NCI-H2171 (cell line): ENCODE measurements around the gene PSD4.
"Not testable (repeated sequence)": the region's sequence is repeated elsewhere in the genome, so short reads cannot be mapped to it uniquely, and the experiment has no call there.

Source experiments
- DNase-seq: peaks from one replicate; lab custom pipeline; 2025; lab: John Stamatoyannopoulos, UW

The PSD4 gene

GRCh38 chr2:113223813-113224212 is 50.0 kb downstream of the PSD4 start:
- no peak for DNase-seq

DNA sequence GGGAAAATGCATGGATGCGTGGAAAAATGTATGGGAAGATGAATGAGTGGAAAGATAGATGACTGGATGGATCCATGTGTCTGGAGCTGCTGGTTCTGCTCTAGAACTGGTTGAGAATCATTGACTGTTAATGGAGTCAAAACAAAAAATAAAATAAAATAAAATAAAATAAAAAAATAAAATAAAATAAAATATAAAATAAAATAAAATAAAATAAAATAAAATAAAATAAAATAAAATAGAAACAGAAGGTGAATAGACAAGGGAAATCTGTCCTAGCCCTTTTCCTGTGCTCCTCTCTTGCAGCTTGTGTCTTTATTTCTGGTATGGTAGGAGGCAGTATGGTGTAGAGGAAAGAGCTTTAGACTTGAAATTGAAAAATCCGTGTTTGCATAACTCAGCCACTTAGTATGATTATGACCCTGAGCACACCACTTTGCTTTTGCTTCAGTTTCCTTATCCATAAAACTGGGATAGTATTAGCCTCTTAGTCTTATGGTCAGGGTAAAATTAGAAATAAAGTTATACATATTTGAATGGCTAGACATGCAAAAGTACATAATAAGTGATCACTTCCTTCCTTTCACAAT is 51.0 kb downstream of the PSD4 start:
- DNase-seq: no peak

DNA sequence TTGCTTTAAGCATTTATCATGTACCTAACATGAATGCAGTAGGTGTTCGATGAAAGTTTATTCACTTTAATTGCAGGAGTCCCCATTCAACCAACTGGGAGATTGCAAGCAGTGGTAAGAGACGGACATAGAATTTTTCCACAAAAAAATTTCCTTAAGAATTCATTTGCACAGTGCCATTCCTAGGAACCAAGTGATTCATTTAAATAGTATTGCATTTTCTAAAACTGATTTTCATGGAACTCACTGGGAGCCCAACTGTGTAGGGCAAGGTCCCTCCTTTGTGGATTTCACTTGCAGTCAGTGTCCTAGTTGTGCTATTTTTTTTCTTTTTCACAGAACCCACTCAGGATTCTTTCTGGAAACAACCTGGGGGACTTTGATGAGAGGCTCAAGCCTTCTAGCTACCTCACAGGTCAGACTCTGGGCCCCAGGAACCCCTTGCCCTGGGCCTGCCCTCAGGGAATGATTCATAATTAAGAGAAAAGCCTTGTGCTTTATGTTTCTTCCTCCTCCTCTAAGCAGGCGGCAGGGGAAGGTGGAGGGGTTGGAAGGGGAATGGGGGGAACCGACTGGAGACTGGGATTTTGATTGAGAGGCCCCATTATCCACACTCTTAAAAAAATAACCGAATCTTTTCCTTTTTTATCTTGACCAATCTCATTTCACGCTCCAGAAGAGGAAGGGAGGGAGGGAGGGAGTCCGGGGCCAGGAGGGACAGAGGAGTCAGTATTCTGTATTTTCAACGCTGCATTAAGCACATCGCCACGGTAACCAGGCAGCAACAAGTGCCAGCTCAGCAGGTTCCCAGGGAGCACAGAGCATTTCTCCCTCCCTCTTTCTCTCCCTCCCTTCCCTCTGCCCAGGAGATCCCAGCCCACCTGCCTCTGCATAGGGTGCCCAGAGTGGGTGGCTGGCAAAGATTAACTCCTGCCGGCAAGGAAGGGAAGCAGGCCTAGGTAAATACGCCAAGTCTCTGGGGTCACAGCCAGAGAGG is 51.8 kb downstream of the PSD4 start:
- peak; percentile 41 for DNase-seq

DNA sequence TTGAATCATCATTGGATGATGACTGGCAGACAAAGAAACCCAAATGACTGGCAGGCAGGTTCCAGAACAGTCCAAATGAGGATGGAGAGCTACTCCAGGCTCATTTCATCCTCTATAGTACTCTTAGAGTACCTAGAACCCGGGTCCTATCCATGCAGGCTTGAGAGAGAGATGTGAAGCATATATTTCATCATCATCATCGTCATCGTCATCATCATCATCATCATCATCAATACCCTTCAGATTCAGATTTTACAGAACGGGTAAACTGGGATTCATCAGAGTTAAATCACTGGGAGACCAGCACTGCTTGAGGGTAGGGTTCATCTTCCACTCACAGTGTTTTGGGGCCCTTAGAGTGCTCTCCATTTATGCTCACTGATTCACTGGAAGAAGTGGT is 52.7 kb downstream of the PSD4 start:
- DNase-seq: no peak

DNA sequence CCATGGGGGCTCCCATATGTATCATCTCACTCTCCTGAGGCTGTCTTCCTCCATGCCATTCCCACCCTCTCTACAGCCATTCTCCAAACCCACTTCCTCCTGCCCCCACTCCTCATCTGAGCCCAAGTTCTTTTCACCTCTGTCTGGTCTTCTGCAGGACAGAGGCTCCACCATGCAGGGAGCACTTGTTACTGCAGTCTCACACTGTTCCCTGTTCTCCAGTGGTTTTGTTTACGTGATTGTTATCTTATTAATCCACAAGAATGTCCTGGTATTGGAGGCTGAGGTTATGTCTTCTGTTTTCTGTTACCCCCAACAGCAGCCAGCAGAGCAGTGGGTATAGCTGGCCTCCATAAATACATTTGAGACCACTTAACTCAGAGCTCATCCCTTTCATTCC is 53.5 kb downstream of the PSD4 start:
- DNase-seq: no peak

GRCh38 chr2:113227698-113228097 is 53.9 kb downstream of the PSD4 start:
- DNase-seq: no peak

- no peak for DNase-seq
Measured at GRCh38 chr2:113228351-113228750, 54.6 kb downstream of the PSD4 start.

- no peak for DNase-seq
Measured at GRCh38 chr2:113228991-113229716, 55.4 kb downstream of the PSD4 start.

GRCh38 chr2:113229795-113230194 is 56.0 kb downstream of the PSD4 start:
- no peak for DNase-seq

DNA sequence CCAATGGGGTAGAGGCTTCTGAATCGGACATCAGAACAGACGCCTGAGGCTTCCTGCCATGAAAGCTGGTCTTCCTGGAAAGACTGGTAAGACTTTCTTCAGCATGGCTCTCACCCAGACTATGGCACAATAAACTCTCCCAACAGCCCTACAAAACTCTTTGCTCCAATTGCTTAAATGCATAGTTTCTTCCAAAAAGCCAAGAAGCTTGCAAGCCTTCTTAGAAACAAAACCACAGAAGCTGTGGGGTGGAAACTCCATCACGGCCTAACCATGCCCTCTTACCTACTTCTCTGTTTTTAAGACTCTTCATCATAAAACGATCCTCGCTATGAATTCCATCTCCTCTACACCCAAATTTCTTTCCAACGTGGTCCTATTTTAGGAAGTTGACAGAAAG is 56.8 kb downstream of the PSD4 start:
- no peak for DNase-seq

GRCh38 chr2:113231064-113231463 is 57.3 kb downstream of the PSD4 start:
- DNase-seq: no peak

- DNase-seq: no peak
Measured at GRCh38 chr2:113232123-113232522, 58.4 kb downstream of the PSD4 start.

- no peak for DNase-seq
Measured at GRCh38 chr2:113232740-113233139, 59.0 kb downstream of the PSD4 start.

GRCh38 chr2:113233593-113234550 is 60.1 kb downstream of the PSD4 start:
- DNase-seq: no peak

GRCh38 chr2:113234721-113235346 is 61.1 kb downstream of the PSD4 start:
- DNase-seq: no peak

DNA sequence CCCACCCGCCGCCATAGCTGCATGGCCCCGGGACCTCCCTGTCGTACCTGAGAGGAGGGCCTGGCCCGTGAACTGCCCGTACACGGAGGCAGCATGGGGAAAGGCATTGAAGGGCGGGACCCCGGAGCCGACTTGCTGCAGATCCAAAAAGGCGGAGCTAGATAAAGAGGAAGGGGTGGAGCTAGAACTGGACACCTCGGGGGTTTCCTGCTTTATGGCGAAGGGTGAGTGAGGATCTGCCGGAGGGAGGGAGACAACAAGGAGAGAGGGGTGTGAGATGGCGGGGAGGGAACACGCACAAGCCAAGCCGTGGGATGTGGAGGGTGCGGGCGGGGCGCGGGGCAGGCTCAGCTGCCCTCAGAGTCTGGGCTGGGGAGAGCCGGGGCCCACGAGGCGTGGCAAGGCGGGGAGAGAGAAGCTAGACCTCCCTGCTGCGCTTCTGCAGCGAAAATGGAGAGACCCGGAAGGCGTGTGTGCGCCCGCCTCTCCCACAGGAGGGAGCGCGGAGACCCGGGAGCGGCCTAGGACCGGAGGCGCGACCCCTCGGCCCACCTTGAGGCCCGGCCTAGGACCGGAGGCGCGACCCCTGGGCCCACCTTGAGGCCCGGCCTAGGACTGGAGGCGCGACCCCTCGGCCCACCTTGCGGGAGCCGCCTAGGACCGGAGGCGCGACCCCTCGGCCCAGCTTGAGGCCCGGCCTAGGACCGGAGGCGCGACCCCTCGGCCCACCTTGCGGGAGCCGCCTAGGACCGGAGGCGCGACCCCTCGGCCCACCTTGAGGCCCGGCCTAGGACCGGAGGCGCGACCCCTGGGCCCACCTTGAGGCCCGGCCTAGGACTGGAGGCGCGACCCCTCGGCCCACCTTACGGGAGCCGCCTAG is 61.8 kb downstream of the PSD4 start:
- not testable (repeated sequence) for DNase-seq

DNA sequence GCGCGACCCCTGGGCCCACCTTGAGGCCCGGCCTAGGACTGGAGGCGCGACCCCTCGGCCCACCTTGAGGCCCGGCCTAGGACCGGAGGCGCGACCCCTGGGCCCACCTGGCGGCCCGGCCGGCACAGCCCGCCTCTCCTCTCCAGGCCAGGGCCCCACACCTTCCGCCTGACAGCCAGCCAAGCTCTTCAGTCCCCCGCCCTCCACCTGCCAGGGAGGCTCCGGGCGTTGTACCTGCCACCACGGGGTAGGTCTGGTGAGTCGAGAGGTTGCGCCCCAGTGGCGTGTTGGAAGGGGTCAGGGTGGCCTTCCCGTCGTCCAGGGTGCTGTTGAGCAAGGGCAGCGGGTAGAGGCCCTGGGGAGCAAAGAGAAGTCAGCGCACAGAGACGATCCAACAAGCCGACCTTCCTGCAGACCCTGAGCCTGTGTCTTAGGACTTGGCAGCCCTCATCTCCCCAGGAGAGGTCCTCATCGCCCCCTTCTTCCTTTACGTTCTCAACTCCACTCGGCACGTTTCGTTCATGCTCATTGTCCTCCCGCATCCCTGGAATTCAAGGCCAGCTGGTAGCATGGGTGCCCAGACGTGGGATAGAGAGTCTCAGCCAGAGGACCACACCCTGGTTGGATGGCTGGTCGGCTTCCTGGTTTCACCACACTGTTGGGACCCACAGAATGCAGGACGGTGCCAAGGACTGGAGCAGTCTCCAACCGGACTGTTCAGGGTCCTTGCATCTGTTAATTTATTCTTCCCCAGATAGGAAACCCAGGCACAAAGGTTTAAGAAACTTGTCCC is 62.8 kb downstream of the PSD4 start:
- DNase-seq: no peak

GRCh38 chr2:113237604-113238160 is 63.9 kb downstream of the PSD4 start:
- no peak for DNase-seq
